Kidney (tissue), 14 donors: ENCODE data around the gene SLC2A8. TPM values are rescaled to one million over a fixed set of nuclear protein-coding genes. Genes with fewer than 3 reads are reported as not detected.

Experiments used
- DNase-seq, 5 donors: peaks; one replicate each; pipeline ENCODE4 v3.0.0-alpha.2; 2013 to 2020
- FAIRE-seq: peaks from 2 replicates; lab custom pipeline; 2012; peaks lifted over from hg19 to GRCh38; lab: Jason Lieb, UNC
- H3K27ac ChIP-seq, 2 donors: one replicate each; pipeline ENCODE4 v1.7.0; 2013; ENCODE audit warnings: low read depth in 2 of 2, low read length in 2 of 2, inconsistent platforms in 1 of 2
- H3K27me3 ChIP-seq: one replicate; pipeline ENCODE4 v1.7.1; 2013; ENCODE audit warnings: low read length, inconsistent platforms; ENCODE audit not compliant: control insufficient read depth, insufficient read depth
- H3K36me3 ChIP-seq, 3 donors: one replicate each; pipeline versions ENCODE4 v1.7.0 to v1.7.1; 2013; ENCODE audit warnings: low read length in 3 of 3, control low read depth in 1 of 3, inconsistent platforms in 1 of 3; ENCODE audit not compliant: insufficient read depth in 3 of 3, control insufficient read depth in 2 of 3
- H3K4me1 ChIP-seq, 3 donors: one replicate each; pipeline versions ENCODE4 v1.7.0 to v1.7.1; 2013; ENCODE audit warnings: low read length in 3 of 3, inconsistent platforms in 1 of 3, low read depth in 1 of 3; ENCODE audit not compliant: control insufficient read depth in 2 of 3, insufficient read depth in 2 of 3
- H3K4me3 ChIP-seq, 3 donors: one replicate each; pipeline versions ENCODE4 v1.7.0 to v1.8.1; 2013; ENCODE audit warnings: low read length in 3 of 3, control low read depth in 1 of 3, inconsistent platforms in 1 of 3
- H3K9ac ChIP-seq, 3 donors: one replicate each; pipeline versions ENCODE4 v1.7.0 to v1.7.1; 2013; ENCODE audit warnings: low read length in 3 of 3, control low read depth in 1 of 3, inconsistent platforms in 1 of 3
- H3K9me3 ChIP-seq, 3 donors: one replicate each; pipeline versions ENCODE4 v1.7.0 to v1.7.1; 2013; ENCODE audit warnings: low read length in 3 of 3, control low read depth in 1 of 3, inconsistent platforms in 1 of 3; ENCODE audit not compliant: control insufficient read depth in 2 of 3, insufficient read depth in 1 of 3
- intact Hi-C: fragments of 100-400 bp; cut with DNase I; formaldehyde crosslinking; loops from one replicate; pipeline ENCODE4 v1.11.1; 2022
- polyA plus RNA-seq: library from polyadenylated mRNA; stranded (reverse); fragments of 350-450 nt; fragmentation: Illumina TruSeq; extraction: RNeasy Lipid Tissue Mini Kit (QIAGEN cat#74804); gene quantifications from one replicate; pipeline ENCODE4 v1.2.3, GENCODE V29; 2014; ENCODE audit warnings: low read depth, low replicate concordance; ENCODE audit not compliant: insufficient read depth
- total RNA-seq: library from RNA; stranded (reverse); fragmentation: NEBNext Ultra II Directional; extraction: Animal tissue kit (Norgen Biotek cat#: 25700); gene quantifications from one replicate; pipeline ENCODE4 v1.2.1, GENCODE V29; 2021
- TF ChIP-seq, protein P1 (sequence below): IDR thresholded peaks from 3 replicates; pipeline ENCODE4 v1.5.1; 2012; ENCODE audit warnings: mild to moderate bottlenecking, moderate library complexity, borderline replicate concordance; ENCODE audit not compliant: insufficient read depth; ENCODE audit errors: extremely low read depth
- donor health status: control.
- donor health status: control.
- donor health status: control.
- donor health status: control.
- donor health status: control.
- donor health status: DM: yes; HTN: yes; CAD: no.
- donor health status: Normal renal cell carcinoma (clear cell type).

SLC2A8 gene
- total and polyA plus RNA-seq, 2 donors from 2014 or later: 15.3 to 22.0 TPM

DNA sequence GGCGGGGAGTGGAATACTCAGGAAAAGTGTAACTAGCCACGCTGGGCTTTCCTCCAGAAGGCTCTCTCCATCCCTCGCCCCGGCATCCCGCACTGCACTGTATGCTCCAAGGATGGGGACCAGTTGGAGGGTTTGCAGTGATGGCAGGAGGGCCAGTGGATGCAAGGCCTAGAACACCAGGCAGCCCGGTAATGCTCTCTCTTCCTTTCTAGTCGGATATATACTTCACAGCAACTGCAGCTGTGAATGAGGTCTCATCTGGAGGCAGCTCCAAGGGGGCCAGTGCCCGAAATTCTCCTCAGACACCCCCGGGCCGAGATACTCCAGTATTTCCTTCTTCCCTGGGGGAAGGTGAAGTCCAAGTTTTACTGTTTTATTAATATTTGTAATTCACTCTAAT lies 10.0 kb upstream of the SLC2A8 start:
- DNase-seq: peak in 1 of 5 donors; percentile 24
- H3K9me3 ChIP-seq: no peaks in the 10 kb centered on the region
- no peaks in the 10 kb centered on the region for H3K4me1 ChIP-seq
- no peak for FAIRE-seq
- no peak overlapping the region for H3K4me3 ChIP-seq
- H3K36me3 ChIP-seq: peaks cover 0 to 3% (median 2%) of the 10 kb centered on the region in 3 donors
- H3K27ac ChIP-seq: no peak overlapping the region
- TF ChIP-seq, protein P1, sequence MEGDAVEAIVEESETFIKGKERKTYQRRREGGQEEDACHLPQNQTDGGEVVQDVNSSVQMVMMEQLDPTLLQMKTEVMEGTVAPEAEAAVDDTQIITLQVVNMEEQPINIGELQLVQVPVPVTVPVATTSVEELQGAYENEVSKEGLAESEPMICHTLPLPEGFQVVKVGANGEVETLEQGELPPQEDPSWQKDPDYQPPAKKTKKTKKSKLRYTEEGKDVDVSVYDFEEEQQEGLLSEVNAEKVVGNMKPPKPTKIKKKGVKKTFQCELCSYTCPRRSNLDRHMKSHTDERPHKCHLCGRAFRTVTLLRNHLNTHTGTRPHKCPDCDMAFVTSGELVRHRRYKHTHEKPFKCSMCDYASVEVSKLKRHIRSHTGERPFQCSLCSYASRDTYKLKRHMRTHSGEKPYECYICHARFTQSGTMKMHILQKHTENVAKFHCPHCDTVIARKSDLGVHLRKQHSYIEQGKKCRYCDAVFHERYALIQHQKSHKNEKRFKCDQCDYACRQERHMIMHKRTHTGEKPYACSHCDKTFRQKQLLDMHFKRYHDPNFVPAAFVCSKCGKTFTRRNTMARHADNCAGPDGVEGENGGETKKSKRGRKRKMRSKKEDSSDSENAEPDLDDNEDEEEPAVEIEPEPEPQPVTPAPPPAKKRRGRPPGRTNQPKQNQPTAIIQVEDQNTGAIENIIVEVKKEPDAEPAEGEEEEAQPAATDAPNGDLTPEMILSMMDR: no peak
- intact Hi-C loops: no loop called here
- H3K9ac ChIP-seq: no peak overlapping the region
- no peaks in the 10 kb centered on the region for H3K27me3 ChIP-seq

DNA sequence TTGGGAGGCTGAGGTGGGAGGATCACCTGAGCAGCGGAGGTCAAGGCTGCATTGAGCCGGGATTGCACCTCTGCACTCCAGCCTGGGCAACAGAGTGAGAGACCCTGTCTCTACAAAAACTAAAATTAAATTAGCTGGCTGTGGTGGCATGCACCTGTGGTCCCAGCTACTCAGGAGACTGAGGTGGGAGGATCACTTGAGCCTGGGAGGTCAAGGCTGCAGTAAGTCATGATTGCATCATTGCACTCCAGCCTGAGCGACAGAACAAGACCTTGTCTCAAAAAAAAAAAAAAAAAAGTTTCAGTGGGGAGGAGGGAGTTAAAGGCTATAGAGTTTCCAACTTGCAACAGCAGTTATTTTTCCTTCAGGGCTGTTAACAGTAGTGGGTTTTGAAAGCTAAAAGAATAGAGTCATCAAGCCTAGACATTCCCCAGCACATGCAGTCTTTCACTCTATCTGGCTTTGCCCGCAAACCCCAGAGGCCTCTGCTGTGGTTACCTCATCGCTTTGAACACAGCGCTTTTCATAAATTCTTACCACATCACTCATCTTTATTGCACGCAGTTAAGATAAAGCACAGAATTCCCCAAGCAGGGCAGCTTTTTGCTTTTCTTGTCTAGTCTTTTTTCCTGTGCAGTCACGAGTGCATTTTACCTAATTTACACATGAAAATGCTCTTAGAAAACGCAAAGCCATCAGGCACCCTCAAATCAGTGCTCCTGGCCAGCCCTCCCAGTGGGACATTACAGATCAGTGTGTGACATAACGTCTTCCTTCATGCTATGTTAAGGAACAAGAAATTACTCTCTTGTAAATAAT lies 8.7 kb upstream of the SLC2A8 start:
- Histone ChIP-seq H3K9me3 (no peaks in the 10 kb centered on the region), H3K27me3 (no peaks in the 10 kb centered on the region), H3K4me3 (no peak overlapping the region), H3K36me3 (peaks cover 0 to 3% (median 2%) of the 10 kb centered on the region in 3 donors), H3K9ac (no peak overlapping the region), H3K4me1 (no peaks in the 10 kb centered on the region), H3K27ac (no peak overlapping the region)
- DNase-seq: peak in 4 of 5 donors; percentile 68 to 91 (median 82)
- FAIRE-seq: no peak
- intact Hi-C loops: no loop called here
- TF ChIP-seq, protein P1: no peak

- H3K36me3 ChIP-seq: peaks cover 0 to 3% (median 2%) of the 10 kb centered on the region in 3 donors
- intact Hi-C loops: no loop called here
- H3K4me1 ChIP-seq: no peaks in the 10 kb centered on the region
- TF ChIP-seq, protein P1: no peak
- FAIRE-seq (no peak), DNase-seq (peak in 3 of 5 donors; percentile 46 to 59 (median 56))
- H3K27me3 ChIP-seq: no peaks in the 10 kb centered on the region
- H3K9ac ChIP-seq: no peak overlapping the region
- no peak overlapping the region for H3K27ac ChIP-seq
- no peaks in the 10 kb centered on the region for H3K9me3 ChIP-seq
- H3K4me3 ChIP-seq: no peak overlapping the region
Observed at GRCh38 chr9:127388856-127389238, 8.1 kb upstream of the SLC2A8 start.
